HG03097 (cell line): ENCODE results near the gene C15orf39.
"Not testable (repeated sequence)": the region's sequence is repeated elsewhere in the genome, so short reads cannot be mapped to it uniquely, and the experiment has no call there.

ENCODE experiments used
- ATAC-seq: cut with Tn5 transposase; IDR thresholded peaks from one replicate; pipeline ENCODE4 v1.9.1; 2021; ENCODE audit not compliant: unreplicated experiment, low FRiP score

C15orf39 gene

GRCh38 chr15:75229191-75230015, 27.7 kb downstream of the C15orf39 start:
- ATAC-seq: no peak

GRCh38 chr15:75230016-75230343, 28.3 kb downstream of the C15orf39 start:
- no peak for ATAC-seq

GRCh38 chr15:75230551-75231371, 29.1 kb downstream of the C15orf39 start:
- no peak for ATAC-seq

GRCh38 chr15:75231836-75232235, 30.2 kb downstream of the C15orf39 start:
- ATAC-seq: no peak

- ATAC-seq: no peak
These were observed 30.7 kb downstream of the C15orf39 start for GRCh38 chr15:75232252-75232813.

GRCh38 chr15:75232826-75233503, 31.3 kb downstream of the C15orf39 start:
- ATAC-seq: no peak

GRCh38 chr15:75233504-75234190, 32.0 kb downstream of the C15orf39 start:
- no peak for ATAC-seq

- no peak for ATAC-seq
These were observed 32.6 kb downstream of the C15orf39 start for GRCh38 chr15:75234191-75234810.

- no peak for ATAC-seq
These were observed 33.5 kb downstream of the C15orf39 start for GRCh38 chr15:75235051-75235673.

GRCh38 chr15:75235760-75236729, 34.4 kb downstream of the C15orf39 start:
- no peak for ATAC-seq

GRCh38 chr15:75237316-75237982, 35.8 kb downstream of the C15orf39 start:
- no peak for ATAC-seq

- no peak for ATAC-seq
These were observed 36.5 kb downstream of the C15orf39 start for GRCh38 chr15:75238150-75238549.

GRCh38 chr15:75245741-75246140, 44.1 kb downstream of the C15orf39 start:
- not testable (repeated sequence) for ATAC-seq

- ATAC-seq: not testable (repeated sequence)
These were observed 47.3 kb downstream of the C15orf39 start for GRCh38 chr15:75248991-75249390.

GRCh38 chr15:75249726-75250125, 48.0 kb downstream of the C15orf39 start:
- no peak for ATAC-seq

- ATAC-seq: not testable (repeated sequence)
These were observed 49.7 kb downstream of the C15orf39 start for GRCh38 chr15:75251343-75251742.

GRCh38 chr15:75252285-75252684, 50.6 kb downstream of the C15orf39 start:
- ATAC-seq: not testable (repeated sequence)

GRCh38 chr15:75258034-75258433, 56.4 kb downstream of the C15orf39 start, which contains the start of gene GOLGA6C:
Gene GOLGA6C, plus strand, starts transcription at chr15:75258334. Its CDS starts 265 bp downstream, at chr15:75258599.
- ATAC-seq: not testable (repeated sequence)
